ENCODE measurements around the gene SLC1A5. TPM values are rescaled to one million over a fixed set of nuclear protein-coding genes. Genes with fewer than 3 reads are reported as not detected.
"Not testable (repeated sequence)": the region's sequence is repeated elsewhere in the genome, so short reads cannot be mapped to it uniquely, and the experiment has no call there.

The SLC1A5 gene
- total and polyA plus RNA-seq, 2 donors: 22.5 to 32.2 TPM

- H3K4me3 ChIP-seq (ENCODE audit: low read length in 2 of 2): no peak overlapping the region
- 87% methylated on average over 21 of the region's 21 CpGs for WGBS
- H3K27ac ChIP-seq (ENCODE audit: low read depth in 1 of 2, low read length in 1 of 2): peak overlapping the region; percentile 40 to 55
- H3K36me3 ChIP-seq (ENCODE audit: control insufficient read depth in 2 of 2, insufficient read depth in 2 of 2, low read length in 1 of 2): no peaks in the 10 kb centered on the region
- H3K4me1 ChIP-seq (ENCODE audit: control insufficient read depth in 2 of 2, insufficient read depth in 2 of 2, low read length in 2 of 2): peaks cover 27 to 67% of the 10 kb centered on the region in 2 donors
- H3K9me3 ChIP-seq (ENCODE audit: control insufficient read depth in 2 of 2, insufficient read depth in 1 of 2, low read length in 1 of 2): peaks cover 0 to 11% of the 10 kb centered on the region in 2 donors
- no peaks in the 10 kb centered on the region for H3K27me3 ChIP-seq (ENCODE audit: control insufficient read depth in 2 of 2, insufficient read depth in 1 of 2, low read length in 1 of 2)
- DNase-seq (ENCODE audit: low read depth in 6 of 9, low spot score in 9 of 9): peak in 1 of 9 donors; percentile 41
These were observed 36.7 kb upstream of the SLC1A5 start for GRCh38 chr19:46824890-46825730.

- Histone ChIP-seq H3K4me3 (ENCODE audit: low read length in 2 of 2) (no peak overlapping the region), H3K27ac (ENCODE audit: low read depth in 1 of 2, low read length in 1 of 2) (peak overlapping the region in 1 of 2 donors; percentile 69), H3K9me3 (ENCODE audit: control insufficient read depth in 2 of 2, insufficient read depth in 1 of 2, low read length in 1 of 2) (peaks cover 0 to 15% of the 10 kb centered on the region in 2 donors), H3K4me1 (ENCODE audit: control insufficient read depth in 2 of 2, insufficient read depth in 2 of 2, low read length in 2 of 2) (peaks cover 30 to 62% of the 10 kb centered on the region in 2 donors), H3K36me3 (ENCODE audit: control insufficient read depth in 2 of 2, insufficient read depth in 2 of 2, low read length in 1 of 2) (no peaks in the 10 kb centered on the region), H3K27me3 (ENCODE audit: control insufficient read depth in 2 of 2, insufficient read depth in 1 of 2, low read length in 1 of 2) (no peaks in the 10 kb centered on the region)
- no peak for DNase-seq (ENCODE audit: low read depth in 6 of 9, low spot score in 9 of 9)
- WGBS: 94% methylated on average over 6 of the region's 6 CpGs
These were observed 34.7 kb upstream of the SLC1A5 start for GRCh38 chr19:46823049-46823448.

DNA sequence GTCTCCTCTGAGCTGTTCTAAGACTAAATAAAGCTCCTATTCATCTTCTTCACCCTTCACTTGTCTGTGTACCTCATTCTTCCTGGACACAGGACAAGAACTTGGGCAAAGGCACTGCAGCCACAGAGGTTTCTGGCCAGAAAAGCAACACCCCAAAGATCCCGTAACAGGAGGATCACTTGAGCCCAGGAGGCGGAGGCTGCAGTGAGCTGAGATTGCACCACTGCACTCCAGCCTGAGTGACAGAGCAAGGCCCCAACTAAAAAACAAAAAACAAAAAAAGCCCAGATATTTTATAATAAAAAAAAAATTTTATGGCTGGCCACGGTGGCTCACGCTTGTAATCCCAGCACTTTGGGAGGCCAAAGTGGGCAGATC is 34.0 kb upstream of the SLC1A5 start:
- peaks cover 30 to 61% of the 10 kb centered on the region in 2 donors for H3K4me1 ChIP-seq (ENCODE audit: control insufficient read depth in 2 of 2, insufficient read depth in 2 of 2, low read length in 2 of 2)
- WGBS: 94% methylated on average over 4 of the region's 4 CpGs
- peak overlapping the region; percentile 98 to 100 for H3K27ac ChIP-seq (ENCODE audit: low read depth in 1 of 2, low read length in 1 of 2)

GRCh38 chr19:46821512-46822409 is 33.4 kb upstream of the SLC1A5 start:
- H3K4me1 ChIP-seq (ENCODE audit: control insufficient read depth in 2 of 2, insufficient read depth in 2 of 2, low read length in 2 of 2): peaks cover 30 to 65% of the 10 kb centered on the region in 2 donors
- peak overlapping the region; percentile 98 to 100 for H3K27ac ChIP-seq (ENCODE audit: low read depth in 1 of 2, low read length in 1 of 2)
- H3K4me3 ChIP-seq (ENCODE audit: low read length in 2 of 2): peak overlapping the region; percentile 4 to 12
- WGBS: 17% methylated on average over 18 of the region's 18 CpGs
- no peaks in the 10 kb centered on the region for H3K27me3 ChIP-seq (ENCODE audit: control insufficient read depth in 2 of 2, insufficient read depth in 1 of 2, low read length in 1 of 2)
- H3K36me3 ChIP-seq (ENCODE audit: control insufficient read depth in 2 of 2, insufficient read depth in 2 of 2, low read length in 1 of 2): no peaks in the 10 kb centered on the region
- peak; percentile 50 to 94 (median 75) for DNase-seq (ENCODE audit: low read depth in 6 of 9, low spot score in 9 of 9)
- peaks cover 0 to 8% of the 10 kb centered on the region in 2 donors for H3K9me3 ChIP-seq (ENCODE audit: control insufficient read depth in 2 of 2, insufficient read depth in 1 of 2, low read length in 1 of 2)

More for the DNA sequence above, 34.0 kb upstream of the SLC1A5 start:
- H3K9me3 ChIP-seq (ENCODE audit: control insufficient read depth in 2 of 2, insufficient read depth in 1 of 2, low read length in 1 of 2): peaks cover 0 to 14% of the 10 kb centered on the region in 2 donors
- not testable (repeated sequence) for H3K36me3 ChIP-seq (ENCODE audit: control insufficient read depth in 2 of 2, insufficient read depth in 2 of 2, low read length in 1 of 2); H3K27me3 ChIP-seq (ENCODE audit: control insufficient read depth in 2 of 2, insufficient read depth in 1 of 2, low read length in 1 of 2); DNase-seq (ENCODE audit: low read depth in 6 of 9, low spot score in 9 of 9); H3K4me3 ChIP-seq (ENCODE audit: low read length in 2 of 2)

DNA sequence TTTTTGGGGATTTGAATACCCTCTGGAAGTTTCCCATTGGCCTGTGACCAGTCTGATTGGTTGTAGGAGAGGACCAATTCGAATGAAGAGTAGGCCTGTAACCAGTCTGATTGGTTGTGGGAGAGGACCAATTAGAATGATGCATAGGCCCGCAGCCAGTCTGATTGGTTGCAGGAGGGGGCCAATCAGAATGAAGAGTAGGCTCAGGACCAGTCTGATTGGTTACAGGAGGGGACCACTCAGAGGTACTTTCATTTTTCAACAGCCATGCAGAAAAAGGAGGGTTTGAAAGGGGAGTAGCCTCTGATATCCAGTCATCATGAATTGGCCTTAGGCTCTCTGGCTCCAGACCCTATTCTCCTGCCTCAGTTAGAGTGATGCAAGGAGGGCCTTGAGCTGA is 30.4 kb upstream of the SLC1A5 start:
- WGBS: 94% methylated on average over 2 of the region's 2 CpGs
- H3K27me3 ChIP-seq (ENCODE audit: control insufficient read depth in 2 of 2, insufficient read depth in 1 of 2, low read length in 1 of 2): no peaks in the 10 kb centered on the region
- H3K36me3 ChIP-seq (ENCODE audit: control insufficient read depth in 2 of 2, insufficient read depth in 2 of 2, low read length in 1 of 2): no peaks in the 10 kb centered on the region
- DNase-seq (ENCODE audit: low read depth in 6 of 9, low spot score in 9 of 9): no peak
- no peak overlapping the region for H3K4me3 ChIP-seq (ENCODE audit: low read length in 2 of 2)
- peaks cover 28 to 65% of the 10 kb centered on the region in 2 donors for H3K4me1 ChIP-seq (ENCODE audit: control insufficient read depth in 2 of 2, insufficient read depth in 2 of 2, low read length in 2 of 2)
- peaks cover 0 to 8% of the 10 kb centered on the region in 2 donors for H3K9me3 ChIP-seq (ENCODE audit: control insufficient read depth in 2 of 2, insufficient read depth in 1 of 2, low read length in 1 of 2)
- H3K27ac ChIP-seq (ENCODE audit: low read depth in 1 of 2, low read length in 1 of 2): no peak overlapping the region

DNA sequence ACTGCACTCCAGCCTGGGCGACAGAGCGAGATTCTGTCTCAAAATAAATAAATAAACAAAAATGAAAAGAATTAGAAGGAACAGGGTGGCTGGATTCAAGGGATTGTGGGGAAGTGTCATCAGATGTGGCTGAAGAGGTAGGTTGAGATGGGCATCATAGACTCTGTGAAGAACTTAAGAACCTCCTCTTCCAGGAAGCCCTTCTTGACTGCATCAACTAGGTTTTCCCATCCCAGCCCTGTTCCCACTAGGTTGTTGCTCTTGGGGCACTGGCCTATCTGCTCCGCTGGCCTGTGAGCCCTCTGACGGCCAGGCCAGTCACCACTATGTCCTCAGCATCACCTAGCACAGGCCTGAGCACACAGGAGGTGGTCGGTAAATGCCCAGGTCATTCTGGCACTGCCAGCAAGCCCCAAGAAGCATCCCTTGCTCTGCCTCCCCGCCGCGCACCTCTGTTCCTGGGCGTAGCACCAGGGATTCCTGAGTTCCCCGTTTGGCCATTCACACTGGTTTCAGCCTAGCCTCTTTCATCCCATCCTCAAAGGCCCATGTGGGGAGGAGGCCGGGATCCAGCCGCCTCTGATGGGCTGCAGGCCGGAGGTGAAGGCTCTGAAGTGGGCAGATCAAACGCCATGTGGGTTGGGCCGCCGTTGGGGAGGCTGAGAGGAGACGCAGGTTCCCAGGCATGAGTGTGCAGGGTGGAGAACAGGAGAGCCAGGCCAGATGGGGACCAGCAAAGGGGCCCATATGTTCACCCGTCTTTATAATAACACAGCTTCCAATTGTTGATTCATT is 27.6 kb upstream of the SLC1A5 start:
- no peaks in the 10 kb centered on the region for H3K36me3 ChIP-seq (ENCODE audit: control insufficient read depth in 2 of 2, insufficient read depth in 2 of 2, low read length in 1 of 2)
- no peak overlapping the region for H3K27ac ChIP-seq (ENCODE audit: low read depth in 1 of 2, low read length in 1 of 2)
- peaks cover 0 to 10% of the 10 kb centered on the region in 2 donors for H3K9me3 ChIP-seq (ENCODE audit: control insufficient read depth in 2 of 2, insufficient read depth in 1 of 2, low read length in 1 of 2)
- 76% methylated on average over 18 of the region's 18 CpGs for WGBS
- H3K27me3 ChIP-seq (ENCODE audit: control insufficient read depth in 2 of 2, insufficient read depth in 1 of 2, low read length in 1 of 2): no peaks in the 10 kb centered on the region
- H3K4me1 ChIP-seq (ENCODE audit: control insufficient read depth in 2 of 2, insufficient read depth in 2 of 2, low read length in 2 of 2): peaks cover 14 to 51% of the 10 kb centered on the region in 2 donors
- no peak overlapping the region for H3K4me3 ChIP-seq (ENCODE audit: low read length in 2 of 2)
- peak in 1 of 9 donors; percentile 24 for DNase-seq (ENCODE audit: low read depth in 6 of 9, low spot score in 9 of 9)

DNA sequence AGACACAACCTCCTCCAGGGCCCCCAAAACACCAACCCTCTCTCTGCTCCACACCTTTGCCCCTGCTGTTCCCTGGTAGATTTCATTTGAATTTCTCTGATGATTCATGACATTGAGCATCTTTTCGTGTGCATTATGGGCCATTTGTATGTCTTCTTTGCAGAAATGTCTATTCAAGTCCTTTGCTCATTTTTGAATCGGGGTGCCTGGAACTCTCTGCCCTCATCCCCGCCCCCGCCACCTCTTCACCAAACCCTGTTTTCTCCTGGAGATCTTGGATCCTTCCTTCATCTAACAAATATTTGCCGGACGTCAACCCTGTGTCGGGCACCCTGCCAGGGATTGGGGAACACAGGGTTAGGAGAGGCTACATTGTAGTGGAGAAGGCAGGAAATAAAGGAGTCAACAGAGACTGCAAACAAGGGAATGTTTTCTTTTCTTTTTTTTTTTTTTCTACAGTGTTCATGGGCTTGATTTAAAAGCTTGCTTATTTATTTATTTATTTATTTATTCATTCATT is 25.5 kb upstream of the SLC1A5 start:
- no peaks in the 10 kb centered on the region for H3K36me3 ChIP-seq (ENCODE audit: control insufficient read depth in 2 of 2, insufficient read depth in 2 of 2, low read length in 1 of 2)
- WGBS: 95% methylated on average over 7 of the region's 7 CpGs
- peaks cover 0 to 7% of the 10 kb centered on the region in 2 donors for H3K9me3 ChIP-seq (ENCODE audit: control insufficient read depth in 2 of 2, insufficient read depth in 1 of 2, low read length in 1 of 2)
- H3K27me3 ChIP-seq (ENCODE audit: control insufficient read depth in 2 of 2, insufficient read depth in 1 of 2, low read length in 1 of 2): no peaks in the 10 kb centered on the region
- peaks cover 2 to 30% of the 10 kb centered on the region in 2 donors for H3K4me1 ChIP-seq (ENCODE audit: control insufficient read depth in 2 of 2, insufficient read depth in 2 of 2, low read length in 2 of 2)
- H3K4me3 ChIP-seq (ENCODE audit: low read length in 2 of 2): no peak overlapping the region
- no peak overlapping the region for H3K27ac ChIP-seq (ENCODE audit: low read depth in 1 of 2, low read length in 1 of 2)
- no peak for DNase-seq (ENCODE audit: low read depth in 6 of 9, low spot score in 9 of 9)

GRCh38 chr19:46812977-46813838 is 24.8 kb upstream of the SLC1A5 start:
- peak in 1 of 9 donors; percentile 25 for DNase-seq (ENCODE audit: low read depth in 6 of 9, low spot score in 9 of 9)
- Histone ChIP-seq H3K4me1 (ENCODE audit: control insufficient read depth in 2 of 2, insufficient read depth in 2 of 2, low read length in 2 of 2) (peaks cover 2 to 30% of the 10 kb centered on the region in 2 donors), H3K36me3 (ENCODE audit: control insufficient read depth in 2 of 2, insufficient read depth in 2 of 2, low read length in 1 of 2) (no peaks in the 10 kb centered on the region), H3K9me3 (ENCODE audit: control insufficient read depth in 2 of 2, insufficient read depth in 1 of 2, low read length in 1 of 2) (peaks cover 0 to 5% of the 10 kb centered on the region in 2 donors), H3K27me3 (ENCODE audit: control insufficient read depth in 2 of 2, insufficient read depth in 1 of 2, low read length in 1 of 2) (no peaks in the 10 kb centered on the region), H3K4me3 (ENCODE audit: low read length in 2 of 2) (no peak overlapping the region), H3K27ac (ENCODE audit: low read depth in 1 of 2, low read length in 1 of 2) (no peak overlapping the region)
- WGBS: 92% methylated on average over 24 of the region's 24 CpGs

Measured in thymus (tissue), 11 donors.